ENCODE data around the gene RAB11FIP3.

The RAB11FIP3 gene

GRCh38 chr16:557463-558297, 132.2 kb downstream of the RAB11FIP3 start:
- no peak for DNase-seq

- DNase-seq, result no peak
These were observed 133.0 kb downstream of the RAB11FIP3 start for GRCh38 chr16:558298-559020.

- DNase-seq, result no peak
These were observed 133.6 kb downstream of the RAB11FIP3 start for GRCh38 chr16:559021-559380.

- no peak for DNase-seq
These were observed 134.2 kb downstream of the RAB11FIP3 start for GRCh38 chr16:559411-560203.

- DNase-seq, result no peak
These were observed 134.8 kb downstream of the RAB11FIP3 start, which contains the start of gene PRR35 for GRCh38 chr16:560204-560700. TSS of gene PRR35 (plus strand) at chr16:560394. CDS start at chr16:563295, 2,901 bp downstream.

GRCh38 chr16:560701-561412, 135.4 kb downstream of the RAB11FIP3 start:
- DNase-seq, result no peak

- DNase-seq, result no peak
These were observed 136.0 kb downstream of the RAB11FIP3 start for GRCh38 chr16:561413-561794.

GRCh38 chr16:561957-562938, 136.8 kb downstream of the RAB11FIP3 start:
- DNase-seq, result no peak

GRCh38 chr16:563072-563644, 137.7 kb downstream of the RAB11FIP3 start:
- no peak for DNase-seq

GRCh38 chr16:564690-565418, 139.4 kb downstream of the RAB11FIP3 start:
- no peak for DNase-seq

- no peak for DNase-seq
These were observed 140.2 kb downstream of the RAB11FIP3 start for GRCh38 chr16:565419-566330.

- peak; percentile 65 for DNase-seq
These were observed 141.3 kb downstream of the RAB11FIP3 start, which contains the start of gene NHLRC4 for GRCh38 chr16:566475-567372. TSS of gene NHLRC4 (plus strand) at chr16:567005. CDS start at chr16:568048, 1,043 bp downstream.

GRCh38 chr16:567373-568256, 142.2 kb downstream of the RAB11FIP3 start:
- DNase-seq, result no peak

- no peak for DNase-seq
These were observed 143.2 kb downstream of the RAB11FIP3 start for GRCh38 chr16:568401-569258.

- DNase-seq, result peak; percentile 70
These were observed 144.2 kb downstream of the RAB11FIP3 start, which contains the start of gene PIGQ for GRCh38 chr16:569445-570254. TSS of gene PIGQ (plus strand) at chr16:569968. CDS start at chr16:574075, 4,107 bp downstream.
